Ascending aorta (tissue), 2 donors: ENCODE data around the gene POU2F2. TPM values are rescaled to one million over a fixed set of nuclear protein-coding genes. Genes with fewer than 3 reads are reported as not detected.

Experiments
- DNase-seq, 2 donors: peaks; one replicate each; pipeline ENCODE4 v3.0.0-alpha.2; 2019; ENCODE audit warnings: low spot score in 2 of 2
- H3K27ac ChIP-seq, 2 donors: fragments of 200-600 bp; sonication (generic); one replicate each; pipeline ENCODE4 v1.5.1; 2016 to 2017; ENCODE audit warnings: mild to moderate bottlenecking in 1 of 2
- H3K27me3 ChIP-seq: fragments of 200-600 bp; sonication (generic); one replicate; pipeline ENCODE4 v1.5.1; 2017
- H3K36me3 ChIP-seq, 2 donors: fragments of 200-600 bp; sonication (generic); one replicate each; pipeline ENCODE4 v1.5.1; 2016
- H3K4me1 ChIP-seq, 2 donors: fragments of 200-600 bp; sonication (generic); one replicate each; pipeline ENCODE4 v1.5.1; 2016 to 2017; ENCODE audit warnings: mild to moderate bottlenecking in 1 of 2
- H3K4me3 ChIP-seq, 2 donors: fragments of 200-600 bp; sonication (generic); one replicate each; pipeline ENCODE4 v1.5.1; 2016 to 2017; ENCODE audit warnings: mild to moderate bottlenecking in 1 of 2
- H3K9me3 ChIP-seq, 2 donors: fragments of 200-600 bp; sonication (generic); one replicate each; pipeline ENCODE4 v1.5.1; 2016
- CTCF ChIP-seq, 3 experiments: fragments of 200-600 bp in 2 of 3; fragments of 450-650 bp in 1 of 3; sonication (generic) in 2 of 3; IDR thresholded peaks; one replicate each; pipeline ENCODE4 v1.5.1; 2016 to 2019; ENCODE audit warnings: antibody characterized with exemption in 3 of 3, mild to moderate bottlenecking in 1 of 3, moderate library complexity in 1 of 3
- intact Hi-C: fragments of 100-400 bp; cut with DNase I; formaldehyde crosslinking; loops from one replicate; pipeline ENCODE4 v1.15.1; 2023
- total RNA-seq: library from RNA; depleted of rRNA; stranded (reverse); fragments of >200 nt; gene quantifications from one replicate; pipeline ENCODE4 v1.1.0, GENCODE V29; 2016

POU2F2 gene
- total RNA-seq, 1 donor from 2014 or later = not detected

- intact Hi-C loops = no loop called here
- H3K27me3 ChIP-seq = no peaks in the 10 kb centered on the region
- TF ChIP-seq CTCF (IDR thresholded peaks at IDR 0.05) = no peak
- H3K27ac ChIP-seq = no peak overlapping the region
- peaks cover 0 to 7% of the 10 kb centered on the region in 2 donors for H3K4me1 ChIP-seq
- no peak overlapping the region for H3K4me3 ChIP-seq
- H3K36me3 ChIP-seq = no peaks in the 10 kb centered on the region
- no peaks in the 10 kb centered on the region for H3K9me3 ChIP-seq
- DNase-seq = no peak
Measured at GRCh38 chr19:42091300-42091699, 40.9 kb downstream of the POU2F2 start.

- intact Hi-C loops = no loop called here
- no peak for DNase-seq
- no peak overlapping the region for H3K4me3 ChIP-seq
- no peaks in the 10 kb centered on the region for H3K9me3 ChIP-seq
- no peaks in the 10 kb centered on the region for H3K36me3 ChIP-seq
- H3K27ac ChIP-seq = no peak overlapping the region
- TF ChIP-seq CTCF (IDR thresholded peaks at IDR 0.05) = no peak
- H3K4me1 ChIP-seq = peaks cover 0 to 7% of the 10 kb centered on the region in 2 donors
- H3K27me3 ChIP-seq = no peaks in the 10 kb centered on the region
Measured at GRCh38 chr19:42090672-42091071, 41.6 kb downstream of the POU2F2 start.

- Histone ChIP-seq H3K27me3 (no peaks in the 10 kb centered on the region), H3K4me3 (no peak overlapping the region), H3K4me1 (peaks cover 0 to 7% of the 10 kb centered on the region in 2 donors), H3K36me3 (no peaks in the 10 kb centered on the region), H3K27ac (no peak overlapping the region), H3K9me3 (no peaks in the 10 kb centered on the region)
- TF ChIP-seq CTCF (IDR thresholded peaks at IDR 0.05) = no peak
- DNase-seq = no peak
- intact Hi-C loops = no loop called here
Measured at GRCh38 chr19:42089772-42090171, 42.5 kb downstream of the POU2F2 start.

GRCh38 chr19:42089191-42089750, 43.0 kb downstream of the POU2F2 start:
- Histone ChIP-seq H3K27ac (peak overlapping the region; percentile 48 to 63), H3K27me3 (no peaks in the 10 kb centered on the region), H3K4me1 (peaks cover 0 to 7% of the 10 kb centered on the region in 2 donors), H3K4me3 (peak overlapping the region in 1 of 2 donors; percentile 42), H3K36me3 (no peaks in the 10 kb centered on the region), H3K9me3 (no peaks in the 10 kb centered on the region)
- DNase-seq = no peak
- intact Hi-C loops = no loop called here
- TF ChIP-seq CTCF (IDR thresholded peaks at IDR 0.05) = no peak

GRCh38 chr19:42088471-42089190, 43.6 kb downstream of the POU2F2 start:
- DNase-seq = no peak
- Histone ChIP-seq H3K4me3 (peak overlapping the region in 1 of 2 donors; percentile 42), H3K9me3 (no peaks in the 10 kb centered on the region), H3K4me1 (peaks cover 0 to 7% of the 10 kb centered on the region in 2 donors), H3K36me3 (peaks cover 0 to 6% of the 10 kb centered on the region in 2 donors), H3K27ac (peak overlapping the region; percentile 48 to 63), H3K27me3 (no peaks in the 10 kb centered on the region)
- intact Hi-C loops = no loop called here
- no peak for TF ChIP-seq CTCF (IDR thresholded peaks at IDR 0.05)
